GM12878 (cell line): ENCODE measurements around the gene OGFR. TPM values are rescaled to one million over a fixed set of nuclear protein-coding genes. Genes with fewer than 3 reads are reported as not detected.
A peak's percentile ranks its signal among the peaks of the same experiment; 100 is the strongest.

Experiments
- ASH2L ChIP-seq: fragments of 300-600, 200-600 bp; sonication (generic); IDR thresholded peaks from 2 replicates; pipeline ENCODE4 v1.6.1; 2017; ENCODE audit warnings: low read depth, mild to moderate bottlenecking, borderline replicate concordance
- CUX1 ChIP-seq: IDR thresholded peaks from 2 replicates; pipeline ENCODE4 v1.6.1; 2012; ENCODE audit warnings: improper control_type of control experiment, low read depth, low read length; ENCODE audit not compliant: insufficient replicate concordance
- E2F4 ChIP-seq: IDR thresholded peaks from 2 replicates; pipeline ENCODE4 v1.6.1; 2012; ENCODE audit warnings: low read depth, low read length, improper control_type of control experiment
- EZH2 ChIP-seq: IDR thresholded peaks from 2 replicates; pipeline ENCODE4 v1.6.1; 2012; ENCODE audit warnings: low read depth, mild to moderate bottlenecking, control low read depth, inconsistent platforms, low read length, borderline replicate concordance; ENCODE audit not compliant: control insufficient read depth
- IKZF1 ChIP-seq: fragments of 450-650 bp; conservative IDR thresholded peaks from 2 replicates; pipeline ENCODE4 v1.6.1; 2017; ENCODE audit warnings: antibody characterized with exemption, mild to moderate bottlenecking
- IRF4 ChIP-seq: IDR thresholded peaks from 2 replicates; pipeline ENCODE4 v1.6.1; 2011; ENCODE audit warnings: low read depth, low read length
- MLLT1 ChIP-seq: fragments of 450-650 bp; IDR thresholded peaks from 2 replicates; pipeline ENCODE4 v1.6.1; 2016; ENCODE audit warnings: mild to moderate bottlenecking
- MTA3 ChIP-seq: IDR thresholded peaks from 2 replicates; pipeline ENCODE4 v1.6.1; 2012; ENCODE audit warnings: low read length, inconsistent platforms, borderline replicate concordance
- PBX3 ChIP-seq: IDR thresholded peaks from 2 replicates; pipeline ENCODE4 v1.6.1; 2011; ENCODE audit warnings: mild to moderate bottlenecking, low read depth, low read length, moderate library complexity; ENCODE audit not compliant: insufficient replicate concordance
- PKNOX1 ChIP-seq: fragments of 450-650 bp; IDR thresholded peaks from 2 replicates; pipeline ENCODE4 v1.6.1; 2016; ENCODE audit warnings: mild to moderate bottlenecking
- RUNX3 ChIP-seq: IDR thresholded peaks from 2 replicates; pipeline ENCODE4 v1.6.1; 2012; ENCODE audit warnings: low read length, inconsistent platforms
- SKIL ChIP-seq: fragments of 450-650 bp; IDR thresholded peaks from 2 replicates; pipeline ENCODE4 v1.6.1; 2017; ENCODE audit warnings: mild to moderate bottlenecking, low read depth, inconsistent platforms; ENCODE audit not compliant: poor library complexity, severe bottlenecking
- STAT1 ChIP-seq: fragments of 450-650 bp; conservative IDR thresholded peaks from 2 replicates; pipeline ENCODE4 v1.6.1; 2014; ENCODE audit warnings: antibody characterized with exemption, mild to moderate bottlenecking
- STAT3 ChIP-seq: IDR thresholded peaks from 2 replicates; pipeline ENCODE4 v1.6.1; 2011; ENCODE audit warnings: low read depth, low read length, improper control_type of control experiment
- TCF3 ChIP-seq: IDR thresholded peaks from 2 replicates; pipeline ENCODE4 v1.6.1; 2012; ENCODE audit warnings: low read depth, mild to moderate bottlenecking, low read length, borderline replicate concordance; ENCODE audit not compliant: insufficient read depth
- ZNF217 ChIP-seq: fragments of 450-650 bp; IDR thresholded peaks from 2 replicates; pipeline ENCODE4 v1.6.1; 2017; ENCODE audit warnings: antibody characterized with exemption, mild to moderate bottlenecking
- polyA plus RNA-seq, 11 experiments: library from polyadenylated mRNA; depleted of rRNA in 4 of 11; unstranded in 6 of 11; stranded (reverse) in 5 of 11; fragments of >200 nt; fragmentation: Nextera tagmentation in 4 of 11; fragmentation: Illumina TruSeq in 1 of 11; extraction: Ambion mirVana in 4 of 11; extraction: Trizol in 1 of 11; gene quantifications; 1 replicate in 1 of 11; 2 replicates in 10 of 11; pipeline versions ENCODE4 v1.2.1 to v1.2.3, GENCODE V29; 2011 to 2016; ENCODE audit warnings: inconsistent platforms in 2 of 11, missing spikeins in 2 of 11, low read depth in 1 of 11
- total RNA-seq, 4 experiments: library from RNA; depleted of rRNA in 3 of 4; stranded (reverse); fragments of >200 nt in 3 of 4; fragmentation: Illumina TruSeq in 1 of 4; extraction: Trizol in 1 of 4; gene quantifications; 2 replicates each; pipeline versions ENCODE4 v1.2.1 to v1.2.3, GENCODE V29; 2013 to 2021

OGFR gene
- total and polyA plus RNA-seq, 10 of the 15 experiments (the other 5 are each of a cell fraction or from before 2014, with no cell fraction given), result 0.72 to 62.1 (median 27.3) TPM

GRCh38 chr20:62791301-62792181, 13.1 kb upstream of the OGFR start (continued):
- TF ChIP-seq CUX1, result no peak
- TF ChIP-seq STAT1, result no peak
- no peak for TF ChIP-seq MLLT1
- no peak for TF ChIP-seq EZH2
- TF ChIP-seq PBX3, result no peak
- no peak for TF ChIP-seq IRF4
- no peak for TF ChIP-seq STAT3
- no peak for TF ChIP-seq PKNOX1
- no peak for TF ChIP-seq E2F4
- TF ChIP-seq RUNX3, result peak; percentile 17; the same call in 1 of the 2 replicates
- no peak for TF ChIP-seq TCF3
- TF ChIP-seq ZNF217, result no peak
- peak; percentile 56 for TF ChIP-seq IKZF1
- no peak for TF ChIP-seq ASH2L
- no peak for TF ChIP-seq SKIL
- TF ChIP-seq MTA3, result no peak
